A549 (cell line): ENCODE data around the gene STAG3. TPM values are rescaled to one million over a fixed set of nuclear protein-coding genes. Genes with fewer than 3 reads are reported as not detected.

Experiments used
- ATAC-seq, 2 experiments: fragments of 200-7000 bp in 1 of 2; fragments of >200 bp in 1 of 2; cut with Nextera tagmentation in 1 of 2; cut with Tn5 transposase in 1 of 2; 3 replicates each; pipeline versions ENCODE4 v1.8.0 to v1.9.1; 2018 to 2020; ENCODE audit warnings: mild to moderate bottlenecking in 1 of 2, moderate library complexity in 1 of 2
- CTCF ChIA-PET: fragments of 300-600 bp; sonication (Branson Sonifier 250); formaldehyde crosslinking; extraction: SDS; loops from one replicate; lab custom pipeline; 2021; ENCODE audit warnings: antibody characterized with exemption, inconsistent platforms; lab: Yijun Ruan, JAX
- POLR2A ChIA-PET: fragments of 350-600 bp; formaldehyde crosslinking; extraction: SDS; loops from one replicate; lab custom pipeline; 2021; ENCODE audit warnings: antibody characterized with exemption, inconsistent platforms; lab: Yijun Ruan, JAX
- DNase-seq, 2 experiments: peaks; one replicate each; pipeline versions ENCODE4 v3.0.0 to v3.0.0-alpha.2; 2011 to 2016; ENCODE audit warnings: low read depth in 1 of 2, low spot score in 1 of 2
- FAIRE-seq: peaks from 2 replicates; lab custom pipeline; 2011; peaks lifted over from hg19 to GRCh38; lab: Jason Lieb, UNC
- H3K27ac ChIP-seq, 2 experiments: fragments of >200 bp; sonication (Bioruptor Twin); formaldehyde crosslinking; 3 replicates each; pipeline ENCODE4 v1.5.1; 2016 to 2017
- H3K4me1 ChIP-seq: fragments of >200 bp; sonication (Bioruptor Twin); formaldehyde crosslinking; 3 replicates; pipeline ENCODE4 v1.6.1; 2016
- H3K4me2 ChIP-seq: fragments of >200 bp; sonication (Bioruptor Twin); formaldehyde crosslinking; 3 replicates; pipeline ENCODE4 v1.6.1; 2016
- H3K4me3 ChIP-seq: fragments of >200 bp; sonication (Bioruptor Twin); formaldehyde crosslinking; 3 replicates; pipeline ENCODE4 v1.5.1; 2016
- H3K9me3 ChIP-seq: fragments of >200 bp; sonication (Bioruptor Twin); formaldehyde crosslinking; 3 replicates; pipeline ENCODE4 v1.6.1; 2016
- CEBPB ChIP-seq, 2 experiments: fragments of >200 bp in 1 of 2; sonication (Bioruptor Twin) in 1 of 2; formaldehyde crosslinking in 1 of 2; IDR thresholded peaks; 2 replicates each; pipeline ENCODE4 v1.6.1; 2012 to 2016
- HEYL ChIP-seq: fragments of 250-450 bp; sonication (Bioruptor Pico); IDR thresholded peaks from 2 replicates; pipeline ENCODE4 v1.8.0; 2021; ENCODE audit warnings: mild to moderate bottlenecking, moderate library complexity
- HOXB5 ChIP-seq: fragments of 250-450 bp; sonication (Bioruptor Pico); IDR thresholded peaks from 2 replicates; pipeline ENCODE4 v1.5.0; 2020; ENCODE audit warnings: mild to moderate bottlenecking, moderate library complexity
- PHF8 ChIP-seq: fragments of 200-600 bp; sonication (generic); IDR thresholded peaks from 2 replicates; pipeline ENCODE4 v1.6.1; 2016; ENCODE audit warnings: low read depth, mild to moderate bottlenecking, antibody characterized with exemption, moderate library complexity, borderline replicate concordance
- POLR2AphosphoS2 ChIP-seq: conservative IDR thresholded peaks from 2 replicates; pipeline ENCODE4 v1.6.1; 2012; ENCODE audit warnings: low read length, improper control_type of control experiment, inconsistent platforms
- RAD21 ChIP-seq, 2 experiments: fragments of >200 bp in 1 of 2; sonication (Bioruptor Twin) in 1 of 2; formaldehyde crosslinking in 1 of 2; IDR thresholded peaks in 1 of 2; conservative IDR thresholded peaks in 1 of 2; 2 replicates in 1 of 2; 3 replicates in 1 of 2; pipeline ENCODE4 v1.6.1; 2012 to 2018; ENCODE audit warnings: inconsistent platforms in 1 of 2
- SMC3 ChIP-seq: fragments of >200 bp; sonication (Bioruptor Twin); formaldehyde crosslinking; IDR thresholded peaks from 3 replicates; pipeline ENCODE4 v1.6.1; 2018; ENCODE audit warnings: inconsistent platforms
- WGBS: methylation state at CpG from one replicate; pipeline ENCODE4 v1.1.6; 2017; ENCODE audit errors: missing lambda C conversion rate; 5-methylcytosine and 5-hydroxymethylcytosine counted together
- polyA plus RNA-seq, 4 experiments: library from polyadenylated mRNA; depleted of rRNA in 3 of 4; stranded (reverse); fragments of >200 nt; fragmentation: RNase III in 1 of 4; extraction: RNeasy Plus Mini Kit Qiagen cat#74134 plus additional on column Dnase treatment in 1 of 4; gene quantifications; 2 replicates in 3 of 4; 3 replicates in 1 of 4; pipeline ENCODE4 v1.2.3, GENCODE V29; 2011 to 2017
- TF ChIP-seq, protein P1 (sequence below): fragments of >200 bp; sonication (Bioruptor Twin); formaldehyde crosslinking; IDR thresholded peaks from 3 replicates; pipeline ENCODE4 v1.5.1; 2016
- TF ChIP-seq, protein P2 (sequence below): fragments of 450-650 bp; IDR thresholded peaks from 2 replicates; pipeline ENCODE4 v1.6.1; 2014; ENCODE audit warnings: antibody characterized with exemption

STAG3 gene
- polyA plus RNA-seq, 2 of the 4 experiments (the other 2 are of a cell fraction), result 0.25 to 0.50 TPM

DNA sequence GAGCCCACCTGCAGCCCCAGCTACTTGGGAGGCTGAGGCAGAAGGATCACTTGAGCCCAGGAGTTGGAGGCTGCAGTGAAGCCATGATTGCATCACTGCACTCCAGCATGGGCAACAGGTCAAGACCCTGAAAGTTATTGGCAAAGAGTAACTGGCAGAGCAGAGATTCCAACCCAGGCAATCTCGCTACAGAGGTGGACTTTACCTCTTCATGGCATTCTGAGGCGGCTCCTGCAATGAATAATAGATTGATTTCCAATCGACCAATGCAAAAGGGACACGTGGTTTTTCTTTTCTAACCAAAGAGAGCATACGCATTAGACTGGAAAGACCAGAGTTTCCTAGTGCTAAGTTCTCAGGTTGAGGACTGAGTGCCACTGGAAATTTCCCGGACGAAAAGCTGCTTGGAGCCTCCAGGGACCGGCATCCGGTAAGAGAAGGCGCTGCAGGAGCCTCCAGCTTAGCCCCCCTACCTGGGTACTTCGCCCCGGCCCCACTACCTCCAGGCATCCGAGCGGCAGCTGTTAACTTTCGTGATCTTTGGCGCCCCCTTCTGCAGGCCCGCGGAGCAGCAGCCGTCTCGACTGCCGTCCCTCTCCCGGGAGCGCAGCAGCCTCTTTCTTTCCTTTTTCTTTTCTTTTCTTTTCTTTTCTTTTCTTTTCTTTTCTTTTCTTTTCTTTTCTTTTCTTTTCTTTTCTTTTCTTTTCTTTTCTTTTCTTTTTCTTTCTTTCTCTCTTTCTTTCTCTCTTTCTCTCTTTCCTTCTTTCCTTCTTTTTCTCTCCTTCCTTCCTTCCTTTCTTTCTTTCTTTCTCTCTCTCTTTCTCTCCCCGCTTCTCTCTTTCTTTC lies 46.9 kb upstream of the STAG3 start:
- ChIA-PET POLR2A (interaction anchor here (0.7 to 3.4 kb wide), 3 partner anchors 18 to 656 kb away, joined by 3 to 8 read pairs (median 4); partner anchors contain the start of genes AP4M1, LAMTOR4 and MCM7), CTCF (interaction anchor here (0.5 to 13.2 kb wide), 27 partner anchors 9 to 1219 kb away, joined by 3 to 245 read pairs (median 3); partner anchors contain the start of genes AP4M1, CNPY4, LAMTOR4 and MCM7)
- TF ChIP-seq, protein P1, sequence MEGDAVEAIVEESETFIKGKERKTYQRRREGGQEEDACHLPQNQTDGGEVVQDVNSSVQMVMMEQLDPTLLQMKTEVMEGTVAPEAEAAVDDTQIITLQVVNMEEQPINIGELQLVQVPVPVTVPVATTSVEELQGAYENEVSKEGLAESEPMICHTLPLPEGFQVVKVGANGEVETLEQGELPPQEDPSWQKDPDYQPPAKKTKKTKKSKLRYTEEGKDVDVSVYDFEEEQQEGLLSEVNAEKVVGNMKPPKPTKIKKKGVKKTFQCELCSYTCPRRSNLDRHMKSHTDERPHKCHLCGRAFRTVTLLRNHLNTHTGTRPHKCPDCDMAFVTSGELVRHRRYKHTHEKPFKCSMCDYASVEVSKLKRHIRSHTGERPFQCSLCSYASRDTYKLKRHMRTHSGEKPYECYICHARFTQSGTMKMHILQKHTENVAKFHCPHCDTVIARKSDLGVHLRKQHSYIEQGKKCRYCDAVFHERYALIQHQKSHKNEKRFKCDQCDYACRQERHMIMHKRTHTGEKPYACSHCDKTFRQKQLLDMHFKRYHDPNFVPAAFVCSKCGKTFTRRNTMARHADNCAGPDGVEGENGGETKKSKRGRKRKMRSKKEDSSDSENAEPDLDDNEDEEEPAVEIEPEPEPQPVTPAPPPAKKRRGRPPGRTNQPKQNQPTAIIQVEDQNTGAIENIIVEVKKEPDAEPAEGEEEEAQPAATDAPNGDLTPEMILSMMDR, result peak; percentile 80
- TF ChIP-seq, protein P2, sequence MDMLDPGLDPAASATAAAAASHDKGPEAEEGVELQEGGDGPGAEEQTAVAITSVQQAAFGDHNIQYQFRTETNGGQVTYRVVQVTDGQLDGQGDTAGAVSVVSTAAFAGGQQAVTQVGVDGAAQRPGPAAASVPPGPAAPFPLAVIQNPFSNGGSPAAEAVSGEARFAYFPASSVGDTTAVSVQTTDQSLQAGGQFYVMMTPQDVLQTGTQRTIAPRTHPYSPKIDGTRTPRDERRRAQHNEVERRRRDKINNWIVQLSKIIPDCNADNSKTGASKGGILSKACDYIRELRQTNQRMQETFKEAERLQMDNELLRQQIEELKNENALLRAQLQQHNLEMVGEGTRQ, result 0 out of 2 replicates have a peak, but pooled peaks have one; percentile 17
- TF ChIP-seq RAD21 (conservative IDR thresholded peaks at IDR 0.05 in 1 of 2, IDR thresholded peaks at IDR 0.05 in 1 of 2), result peak; percentile 71 to 72
- no peak for TF ChIP-seq HEYL (CRISPR knock-in tag)
- no peak for TF ChIP-seq HOXB5 (CRISPR knock-in tag)
- 0 out of 4 replicates have a peak, but pooled peaks of 1 of the 2 experiments have one; percentile 43 for TF ChIP-seq CEBPB (IDR thresholded peaks at IDR 0.05)
- TF ChIP-seq SMC3, result peak; percentile 39
- ATAC-seq (peak; percentile 28 to 41; a peak in 3 of 6 replicates), FAIRE-seq (no peak), DNase-seq (peak; percentile 63 to 74)
- Histone ChIP-seq H3K27ac (peak overlapping the region in 1 of 2 experiments; percentile 63; a peak in 4 of 6 replicates), H3K4me2 (peak overlapping the region; percentile 68), H3K4me1 (peaks cover 15% of the 10 kb centered on the region), H3K9me3 (no peaks in the 10 kb centered on the region), H3K4me3 (no peak overlapping the region)
- WGBS, result 11% methylated on average over 24 of the region's 24 CpGs

DNA sequence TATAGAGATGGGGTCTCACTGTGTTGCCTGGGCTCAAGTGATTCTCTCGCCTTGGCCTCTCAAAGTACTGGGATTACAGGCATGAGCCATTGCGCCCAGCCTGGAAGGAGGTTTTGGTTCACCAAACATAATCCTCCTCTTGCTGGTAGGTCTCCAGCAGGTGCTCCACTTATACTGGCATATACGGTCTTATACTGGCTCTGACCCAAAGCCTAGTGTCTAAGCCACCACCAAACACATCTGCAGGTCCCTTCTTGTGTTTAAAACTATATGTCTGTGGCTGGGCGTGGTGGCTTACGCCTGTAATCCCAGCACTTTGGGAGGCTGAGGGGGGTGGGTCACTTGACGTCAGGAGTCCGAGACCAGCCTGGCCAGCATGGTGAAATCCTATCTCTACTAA lies 45.6 kb upstream of the STAG3 start:
- Histone ChIP-seq H3K4me2 (peak overlapping the region; percentile 28; the same call in 2 of the 3 replicates), H3K9me3 (no peaks in the 10 kb centered on the region), H3K27ac (no peak overlapping the region), H3K4me1 (peaks cover 14% of the 10 kb centered on the region; the same call in 1 of the 3 replicates), H3K4me3 (no peak overlapping the region)
- ChIA-PET POLR2A (interaction anchor here (0.8 to 2.1 kb wide), 2 partner anchors 16 to 37 kb away, joined by 3 to 16 read pairs; partner anchors contain the start of gene LAMTOR4), CTCF (interaction anchor here (0.6 to 13.2 kb wide), 36 partner anchors 10 to 318 kb away, joined by 3 to 245 read pairs (median 8); partner anchors contain the start of genes AP4M1, CNPY4, GPC2 and LAMTOR4)
- FAIRE-seq (no peak), ATAC-seq (peak in 1 of 2 experiments; percentile 1; a peak in 1 of 6 replicates), DNase-seq (no peak)
- no peak for TF ChIP-seq POLR2AphosphoS2
- 49% methylated on average over 7 of the region's 7 CpGs for WGBS

DNA sequence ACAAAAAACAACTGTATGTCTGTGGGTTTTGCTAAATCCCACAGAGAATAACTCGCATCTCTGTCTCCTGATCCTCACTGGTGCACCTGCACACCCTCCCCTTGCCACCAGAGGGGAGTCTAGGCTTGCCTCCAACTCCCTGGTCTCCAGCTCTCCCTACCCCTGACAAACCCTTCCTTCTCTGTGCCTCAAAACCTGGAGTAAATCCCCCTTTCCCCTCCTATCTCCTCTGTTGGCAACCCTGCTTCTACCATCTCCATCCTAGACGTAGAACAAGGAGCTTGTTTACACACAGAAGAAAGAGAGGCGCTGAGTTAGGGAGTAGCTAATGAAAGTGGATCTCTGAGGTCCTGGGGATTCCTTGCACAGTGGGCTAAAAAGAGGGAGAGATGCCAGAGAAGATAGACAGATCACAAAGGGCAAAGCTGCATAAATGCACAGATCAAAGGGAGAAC lies 45.0 kb upstream of the STAG3 start:
- TF ChIP-seq, protein P1, result peak; percentile 87
- peak; percentile 90 to 96 for TF ChIP-seq RAD21 (conservative IDR thresholded peaks at IDR 0.05 in 1 of 2, IDR thresholded peaks at IDR 0.05 in 1 of 2)
- no peak for TF ChIP-seq PHF8
- TF ChIP-seq SMC3, result peak; percentile 82
- ChIA-PET POLR2A (interaction anchor here (0.8 to 2.1 kb wide), 2 partner anchors 16 to 37 kb away, joined by 3 to 16 read pairs; partner anchors contain the start of gene LAMTOR4), CTCF (interaction anchor here (0.7 to 13.2 kb wide), 40 partner anchors 11 to 318 kb away, joined by 3 to 245 read pairs (median 6); partner anchors contain the start of genes AP4M1, CNPY4, GPC2 and LAMTOR4)
- DNase-seq (peak; percentile 74 to 86), ATAC-seq (peak; percentile 92), FAIRE-seq (no peak)
- Histone ChIP-seq H3K27ac (no peak overlapping the region), H3K4me1 (peaks cover 13% of the 10 kb centered on the region; the same call in 1 of the 3 replicates), H3K9me3 (no peaks in the 10 kb centered on the region), H3K4me3 (no peak overlapping the region), H3K4me2 (peak overlapping the region; percentile 28; the same call in 2 of the 3 replicates)
- 14% methylated on average over 3 of the region's 3 CpGs for WGBS
